SK-N-SH treated with all-trans-retinoic acid at 6 μM for 48 hours (cell line): ENCODE data around the gene HABP2.

ENCODE experiments used
- ARNTL ChIP-seq: fragments of 450-650 bp; formaldehyde crosslinking; IDR thresholded peaks from 2 replicates; pipeline ENCODE4 v1.5.0; 2020; ENCODE audit warnings: low read depth, mild to moderate bottlenecking, moderate library complexity, borderline replicate concordance
- RARB ChIP-seq: fragments of 250-450 bp; sonication (Bioruptor Pico); IDR thresholded peaks from 2 replicates; pipeline ENCODE4 v1.8.0; 2021; ENCODE audit warnings: mild to moderate bottlenecking, moderate library complexity
- TCF4 ChIP-seq: fragments of 250-450 bp; sonication (Bioruptor Pico); IDR thresholded peaks from 2 replicates; pipeline ENCODE4 v1.8.0; 2021; ENCODE audit warnings: mild to moderate bottlenecking, moderate library complexity, borderline replicate concordance
- ZC3H10 ChIP-seq: fragments of 250-450 bp; sonication (Bioruptor Pico); IDR thresholded peaks from 2 replicates; pipeline ENCODE4 v1.5.1; 2021; ENCODE audit warnings: mild to moderate bottlenecking, moderate library complexity
- ZNF565 ChIP-seq: fragments of 450-650 bp; formaldehyde crosslinking; conservative IDR thresholded peaks from 2 replicates; pipeline ENCODE4 v1.5.0; 2020; ENCODE audit warnings: low read depth, mild to moderate bottlenecking, moderate library complexity
- ZNF70 ChIP-seq: fragments of 450-650 bp; formaldehyde crosslinking; IDR thresholded peaks from 2 replicates; pipeline ENCODE4 v1.5.0; 2020; ENCODE audit warnings: mild to moderate bottlenecking, moderate library complexity
- TF ChIP-seq, protein P1 (sequence below): fragments of 250-450 bp; sonication (Bioruptor Pico); IDR thresholded peaks from 2 replicates; pipeline ENCODE4 v1.8.0; 2020; ENCODE audit warnings: mild to moderate bottlenecking, moderate library complexity, borderline replicate concordance
- TF ChIP-seq, protein P2 (sequence below): fragments of 250-450 bp; sonication (Bioruptor Pico); IDR thresholded peaks from 2 replicates; pipeline ENCODE4 v1.5.0; 2020; ENCODE audit warnings: mild to moderate bottlenecking, moderate library complexity

DNA sequence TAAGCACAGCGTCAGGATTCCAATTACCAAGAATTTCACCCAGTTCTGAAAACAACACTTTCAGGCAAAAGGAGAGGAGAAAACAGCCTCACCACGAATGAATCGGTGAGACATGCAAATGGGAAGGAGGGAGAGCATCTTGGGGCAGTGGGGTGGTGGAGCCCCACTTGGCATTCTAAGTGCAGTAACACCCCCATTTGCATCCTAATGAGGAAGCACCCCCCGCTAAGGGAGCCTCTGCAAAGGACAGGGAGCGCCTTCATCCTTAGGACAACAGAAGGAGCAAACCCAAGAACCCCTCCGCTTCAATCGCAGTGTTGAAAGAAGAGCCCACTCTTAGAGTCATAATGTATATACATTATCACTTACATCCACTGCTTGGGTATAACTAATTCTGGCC, 64.2 kb downstream of the HABP2 start:
- no peak for TF ChIP-seq ARNTL (CRISPR knock-in tag)
- TF ChIP-seq RARB (CRISPR knock-in tag), result no peak
- no peak for TF ChIP-seq ZC3H10 (CRISPR knock-in tag)
- TF ChIP-seq, protein P1, sequence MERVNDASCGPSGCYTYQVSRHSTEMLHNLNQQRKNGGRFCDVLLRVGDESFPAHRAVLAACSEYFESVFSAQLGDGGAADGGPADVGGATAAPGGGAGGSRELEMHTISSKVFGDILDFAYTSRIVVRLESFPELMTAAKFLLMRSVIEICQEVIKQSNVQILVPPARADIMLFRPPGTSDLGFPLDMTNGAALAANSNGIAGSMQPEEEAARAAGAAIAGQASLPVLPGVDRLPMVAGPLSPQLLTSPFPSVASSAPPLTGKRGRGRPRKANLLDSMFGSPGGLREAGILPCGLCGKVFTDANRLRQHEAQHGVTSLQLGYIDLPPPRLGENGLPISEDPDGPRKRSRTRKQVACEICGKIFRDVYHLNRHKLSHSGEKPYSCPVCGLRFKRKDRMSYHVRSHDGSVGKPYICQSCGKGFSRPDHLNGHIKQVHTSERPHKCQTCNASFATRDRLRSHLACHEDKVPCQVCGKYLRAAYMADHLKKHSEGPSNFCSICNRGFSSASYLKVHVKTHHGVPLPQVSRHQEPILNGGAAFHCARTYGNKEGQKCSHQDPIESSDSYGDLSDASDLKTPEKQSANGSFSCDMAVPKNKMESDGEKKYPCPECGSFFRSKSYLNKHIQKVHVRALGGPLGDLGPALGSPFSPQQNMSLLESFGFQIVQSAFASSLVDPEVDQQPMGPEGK (CRISPR knock-in tag), result no peak
- TF ChIP-seq ZNF70 (CRISPR knock-in tag), result no peak
- TF ChIP-seq TCF4 (CRISPR knock-in tag), result no peak
- TF ChIP-seq ZNF565 (CRISPR knock-in tag), result no peak
- TF ChIP-seq, protein P2, sequence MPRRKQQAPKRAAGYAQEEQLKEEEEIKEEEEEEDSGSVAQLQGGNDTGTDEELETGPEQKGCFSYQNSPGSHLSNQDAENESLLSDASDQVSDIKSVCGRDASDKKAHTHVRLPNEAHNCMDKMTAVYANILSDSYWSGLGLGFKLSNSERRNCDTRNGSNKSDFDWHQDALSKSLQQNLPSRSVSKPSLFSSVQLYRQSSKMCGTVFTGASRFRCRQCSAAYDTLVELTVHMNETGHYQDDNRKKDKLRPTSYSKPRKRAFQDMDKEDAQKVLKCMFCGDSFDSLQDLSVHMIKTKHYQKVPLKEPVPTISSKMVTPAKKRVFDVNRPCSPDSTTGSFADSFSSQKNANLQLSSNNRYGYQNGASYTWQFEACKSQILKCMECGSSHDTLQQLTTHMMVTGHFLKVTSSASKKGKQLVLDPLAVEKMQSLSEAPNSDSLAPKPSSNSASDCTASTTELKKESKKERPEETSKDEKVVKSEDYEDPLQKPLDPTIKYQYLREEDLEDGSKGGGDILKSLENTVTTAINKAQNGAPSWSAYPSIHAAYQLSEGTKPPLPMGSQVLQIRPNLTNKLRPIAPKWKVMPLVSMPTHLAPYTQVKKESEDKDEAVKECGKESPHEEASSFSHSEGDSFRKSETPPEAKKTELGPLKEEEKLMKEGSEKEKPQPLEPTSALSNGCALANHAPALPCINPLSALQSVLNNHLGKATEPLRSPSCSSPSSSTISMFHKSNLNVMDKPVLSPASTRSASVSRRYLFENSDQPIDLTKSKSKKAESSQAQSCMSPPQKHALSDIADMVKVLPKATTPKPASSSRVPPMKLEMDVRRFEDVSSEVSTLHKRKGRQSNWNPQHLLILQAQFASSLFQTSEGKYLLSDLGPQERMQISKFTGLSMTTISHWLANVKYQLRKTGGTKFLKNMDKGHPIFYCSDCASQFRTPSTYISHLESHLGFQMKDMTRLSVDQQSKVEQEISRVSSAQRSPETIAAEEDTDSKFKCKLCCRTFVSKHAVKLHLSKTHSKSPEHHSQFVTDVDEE, result no peak
